SK-N-SH treated with all-trans-retinoic acid at 6 μM for 48 hours (cell line): ENCODE results near the gene ZWILCH.

Source experiments
- ATAC-seq: fragments of 200-7000 bp; cut with Tn5 transposase; 3 replicates; pipeline ENCODE4 v1.9.1; 2020; ENCODE audit warnings: mild to moderate bottlenecking, moderate library complexity
- ARNTL ChIP-seq: fragments of 450-650 bp; formaldehyde crosslinking; IDR thresholded peaks from 2 replicates; pipeline ENCODE4 v1.5.0; 2020; ENCODE audit warnings: low read depth, mild to moderate bottlenecking, moderate library complexity, borderline replicate concordance
- BACH2 ChIP-seq: fragments of 250-450 bp; sonication (Bioruptor Pico); IDR thresholded peaks from 2 replicates; pipeline ENCODE4 v1.9.0; 2021; ENCODE audit warnings: mild to moderate bottlenecking, borderline replicate concordance
- CSDC2 ChIP-seq: fragments of 250-450 bp; sonication (Bioruptor Pico); IDR thresholded peaks from 2 replicates; pipeline ENCODE4 v1.5.0; 2020; ENCODE audit warnings: mild to moderate bottlenecking, moderate library complexity
- ESRRG ChIP-seq: fragments of 250-450 bp; sonication (Bioruptor Pico); IDR thresholded peaks from 2 replicates; pipeline ENCODE4 v1.6.1; 2021; ENCODE audit warnings: mild to moderate bottlenecking
- GLIS3 ChIP-seq: fragments of 250-450 bp; sonication (Bioruptor Pico); IDR thresholded peaks from 2 replicates; pipeline ENCODE4 v1.5.0; 2020; ENCODE audit warnings: mild to moderate bottlenecking, moderate library complexity
- ISL1 ChIP-seq: fragments of 250-450 bp; sonication (Bioruptor Pico); IDR thresholded peaks from 2 replicates; pipeline ENCODE4 v2.1.2; 2022; ENCODE audit warnings: mild to moderate bottlenecking, moderate library complexity
- OSR1 ChIP-seq: fragments of 250-450 bp; sonication (Bioruptor Pico); IDR thresholded peaks from 2 replicates; pipeline ENCODE4 v1.8.0; 2022; ENCODE audit warnings: moderate library complexity, mild to moderate bottlenecking, inconsistent platforms
- RARB ChIP-seq: fragments of 250-450 bp; sonication (Bioruptor Pico); IDR thresholded peaks from 2 replicates; pipeline ENCODE4 v1.8.0; 2021; ENCODE audit warnings: mild to moderate bottlenecking, moderate library complexity
- SNAI2 ChIP-seq: fragments of 250-450 bp; sonication (Bioruptor Pico); IDR thresholded peaks from 2 replicates; pipeline ENCODE4 v1.5.0; 2020; ENCODE audit warnings: mild to moderate bottlenecking, moderate library complexity
- TCF4 ChIP-seq: fragments of 250-450 bp; sonication (Bioruptor Pico); IDR thresholded peaks from 2 replicates; pipeline ENCODE4 v1.8.0; 2021; ENCODE audit warnings: mild to moderate bottlenecking, moderate library complexity, borderline replicate concordance
- TOX ChIP-seq: fragments of 250-450 bp; sonication (Bioruptor Pico); IDR thresholded peaks from 2 replicates; pipeline ENCODE4 v1.8.0; 2021; ENCODE audit warnings: mild to moderate bottlenecking, moderate library complexity, borderline replicate concordance
- ZC3H10 ChIP-seq: fragments of 250-450 bp; sonication (Bioruptor Pico); IDR thresholded peaks from 2 replicates; pipeline ENCODE4 v1.5.1; 2021; ENCODE audit warnings: mild to moderate bottlenecking, moderate library complexity
- ZFP3 ChIP-seq: fragments of 250-450 bp; sonication (Bioruptor Pico); IDR thresholded peaks from 2 replicates; pipeline ENCODE4 v1.5.0; 2020; ENCODE audit warnings: mild to moderate bottlenecking, moderate library complexity
- ZFP30 ChIP-seq: fragments of 450-650 bp; formaldehyde crosslinking; IDR thresholded peaks from 2 replicates; pipeline ENCODE4 v1.5.0; 2022; ENCODE audit warnings: mild to moderate bottlenecking, moderate library complexity
- ZNF565 ChIP-seq: fragments of 450-650 bp; formaldehyde crosslinking; conservative IDR thresholded peaks from 2 replicates; pipeline ENCODE4 v1.5.0; 2020; ENCODE audit warnings: low read depth, mild to moderate bottlenecking, moderate library complexity
- ZNF70 ChIP-seq: fragments of 450-650 bp; formaldehyde crosslinking; IDR thresholded peaks from 2 replicates; pipeline ENCODE4 v1.5.0; 2020; ENCODE audit warnings: mild to moderate bottlenecking, moderate library complexity
- ZNF8 ChIP-seq: fragments of 450-650 bp; formaldehyde crosslinking; IDR thresholded peaks from 2 replicates; pipeline ENCODE4 v1.5.0; 2020; ENCODE audit warnings: mild to moderate bottlenecking, moderate library complexity
- TF ChIP-seq, protein P1 (sequence below): fragments of 250-450 bp; sonication (Bioruptor Pico); IDR thresholded peaks from 2 replicates; pipeline ENCODE4 v1.5.1; 2020; ENCODE audit warnings: low read depth, mild to moderate bottlenecking, moderate library complexity
- TF ChIP-seq, protein P2 (sequence below): fragments of 250-450 bp; sonication (Bioruptor Pico); IDR thresholded peaks from 2 replicates; pipeline ENCODE4 v1.8.0; 2021; ENCODE audit warnings: low read depth, mild to moderate bottlenecking, moderate library complexity, borderline replicate concordance
- TF ChIP-seq, protein P3 (sequence below): fragments of 250-450 bp; sonication (Bioruptor Pico); IDR thresholded peaks from 2 replicates; pipeline ENCODE4 v1.8.0; 2020; ENCODE audit warnings: mild to moderate bottlenecking, moderate library complexity, borderline replicate concordance
- TF ChIP-seq, protein P4 (sequence below): fragments of 250-450 bp; sonication (Bioruptor Pico); IDR thresholded peaks from 2 replicates; pipeline ENCODE4 v1.5.0; 2020; ENCODE audit warnings: mild to moderate bottlenecking, moderate library complexity
- TF ChIP-seq, protein P5 (sequence below): fragments of 250-450 bp; sonication (Bioruptor Pico); IDR thresholded peaks from 2 replicates; pipeline ENCODE4 v1.5.1; 2021; ENCODE audit warnings: mild to moderate bottlenecking, moderate library complexity

The ZWILCH gene

DNA sequence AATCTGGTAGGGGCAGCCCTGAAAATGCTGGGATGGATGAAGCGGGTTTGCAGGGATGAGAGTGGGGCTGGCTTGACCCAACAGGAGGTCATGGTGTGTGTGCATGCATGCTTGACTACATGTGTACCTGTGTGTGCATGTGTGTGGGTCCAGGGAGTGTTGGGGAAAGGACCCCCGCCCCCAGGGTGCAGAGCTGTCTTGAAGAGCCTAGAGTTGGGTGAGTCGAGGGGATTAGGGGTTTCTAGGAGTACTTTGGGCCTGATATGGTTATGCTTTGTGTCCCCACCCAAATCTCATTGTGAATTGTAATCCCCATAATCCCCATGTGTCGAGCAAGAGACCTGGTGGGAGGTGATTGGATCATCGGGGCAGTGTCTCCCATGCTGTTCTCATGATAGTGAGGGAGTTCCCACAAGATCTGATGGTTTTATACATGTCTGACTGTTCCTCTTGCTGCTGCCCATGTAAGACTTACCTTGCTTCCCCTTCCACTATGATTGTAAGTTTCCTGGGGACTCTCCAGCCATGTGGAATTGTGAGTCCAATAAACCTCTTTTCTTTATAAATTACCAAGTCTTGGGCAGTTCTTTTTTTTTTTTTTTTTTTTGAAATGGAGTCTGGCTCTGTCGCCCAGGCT is 65.8 kb downstream of the ZWILCH start:
- TF ChIP-seq, protein P1, sequence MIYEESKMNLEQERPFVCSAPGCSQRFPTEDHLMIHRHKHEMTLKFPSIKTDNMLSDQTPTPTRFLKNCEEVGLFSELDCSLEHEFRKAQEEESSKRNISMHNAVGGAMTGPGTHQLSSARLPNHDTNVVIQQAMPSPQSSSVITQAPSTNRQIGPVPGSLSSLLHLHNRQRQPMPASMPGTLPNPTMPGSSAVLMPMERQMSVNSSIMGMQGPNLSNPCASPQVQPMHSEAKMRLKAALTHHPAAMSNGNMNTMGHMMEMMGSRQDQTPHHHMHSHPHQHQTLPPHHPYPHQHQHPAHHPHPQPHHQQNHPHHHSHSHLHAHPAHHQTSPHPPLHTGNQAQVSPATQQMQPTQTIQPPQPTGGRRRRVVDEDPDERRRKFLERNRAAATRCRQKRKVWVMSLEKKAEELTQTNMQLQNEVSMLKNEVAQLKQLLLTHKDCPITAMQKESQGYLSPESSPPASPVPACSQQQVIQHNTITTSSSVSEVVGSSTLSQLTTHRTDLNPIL (CRISPR knock-in tag): no peak
- TF ChIP-seq, protein P2, sequence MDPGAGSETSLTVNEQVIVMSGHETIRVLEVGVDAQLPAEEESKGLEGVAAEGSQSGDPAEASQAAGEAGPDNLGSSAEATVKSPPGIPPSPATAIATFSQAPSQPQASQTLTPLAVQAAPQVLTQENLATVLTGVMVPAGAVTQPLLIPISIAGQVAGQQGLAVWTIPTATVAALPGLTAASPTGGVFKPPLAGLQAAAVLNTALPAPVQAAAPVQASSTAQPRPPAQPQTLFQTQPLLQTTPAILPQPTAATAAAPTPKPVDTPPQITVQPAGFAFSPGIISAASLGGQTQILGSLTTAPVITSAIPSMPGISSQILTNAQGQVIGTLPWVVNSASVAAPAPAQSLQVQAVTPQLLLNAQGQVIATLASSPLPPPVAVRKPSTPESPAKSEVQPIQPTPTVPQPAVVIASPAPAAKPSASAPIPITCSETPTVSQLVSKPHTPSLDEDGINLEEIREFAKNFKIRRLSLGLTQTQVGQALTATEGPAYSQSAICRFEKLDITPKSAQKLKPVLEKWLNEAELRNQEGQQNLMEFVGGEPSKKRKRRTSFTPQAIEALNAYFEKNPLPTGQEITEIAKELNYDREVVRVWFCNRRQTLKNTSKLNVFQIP (CRISPR knock-in tag): no peak
- ATAC-seq: no peak

DNA sequence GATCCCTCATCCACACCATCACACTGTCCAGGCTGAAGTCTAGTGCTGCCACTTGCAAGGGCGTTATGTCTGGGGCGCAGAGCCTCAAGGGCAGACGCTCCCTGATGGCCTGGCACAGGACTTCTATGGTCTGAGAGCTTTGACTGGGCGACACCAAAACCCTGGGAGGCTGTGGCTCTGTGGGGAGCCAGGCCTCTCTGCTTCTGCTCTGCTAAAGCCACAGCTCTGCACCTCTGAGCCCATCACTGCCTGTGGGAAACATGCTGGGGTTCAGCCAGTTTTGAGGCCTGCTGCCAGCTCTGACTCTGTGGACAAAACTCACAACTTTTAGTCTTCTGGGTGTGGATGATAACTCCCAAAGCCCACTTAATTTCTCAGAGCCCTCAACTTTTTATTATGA is 67.0 kb downstream of the ZWILCH start:
- TF ChIP-seq, protein P3, sequence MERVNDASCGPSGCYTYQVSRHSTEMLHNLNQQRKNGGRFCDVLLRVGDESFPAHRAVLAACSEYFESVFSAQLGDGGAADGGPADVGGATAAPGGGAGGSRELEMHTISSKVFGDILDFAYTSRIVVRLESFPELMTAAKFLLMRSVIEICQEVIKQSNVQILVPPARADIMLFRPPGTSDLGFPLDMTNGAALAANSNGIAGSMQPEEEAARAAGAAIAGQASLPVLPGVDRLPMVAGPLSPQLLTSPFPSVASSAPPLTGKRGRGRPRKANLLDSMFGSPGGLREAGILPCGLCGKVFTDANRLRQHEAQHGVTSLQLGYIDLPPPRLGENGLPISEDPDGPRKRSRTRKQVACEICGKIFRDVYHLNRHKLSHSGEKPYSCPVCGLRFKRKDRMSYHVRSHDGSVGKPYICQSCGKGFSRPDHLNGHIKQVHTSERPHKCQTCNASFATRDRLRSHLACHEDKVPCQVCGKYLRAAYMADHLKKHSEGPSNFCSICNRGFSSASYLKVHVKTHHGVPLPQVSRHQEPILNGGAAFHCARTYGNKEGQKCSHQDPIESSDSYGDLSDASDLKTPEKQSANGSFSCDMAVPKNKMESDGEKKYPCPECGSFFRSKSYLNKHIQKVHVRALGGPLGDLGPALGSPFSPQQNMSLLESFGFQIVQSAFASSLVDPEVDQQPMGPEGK (CRISPR knock-in tag): no peak
- no peak for TF ChIP-seq ZNF565 (CRISPR knock-in tag)
- no peak for TF ChIP-seq CSDC2
- no peak for TF ChIP-seq GLIS3
- TF ChIP-seq BACH2 (CRISPR knock-in tag): no peak
- no peak for TF ChIP-seq RARB (CRISPR knock-in tag)
- no peak for TF ChIP-seq ARNTL (CRISPR knock-in tag)
- TF ChIP-seq OSR1 (CRISPR knock-in tag): no peak
- no peak for TF ChIP-seq TCF4
- no peak for TF ChIP-seq SNAI2
- no peak for TF ChIP-seq TOX (CRISPR knock-in tag)
- TF ChIP-seq ISL1 (CRISPR knock-in tag): no peak
- TF ChIP-seq ZFP30 (CRISPR knock-in tag): no peak
- no peak for TF ChIP-seq ESRRG (CRISPR knock-in tag)
- TF ChIP-seq, protein P4, sequence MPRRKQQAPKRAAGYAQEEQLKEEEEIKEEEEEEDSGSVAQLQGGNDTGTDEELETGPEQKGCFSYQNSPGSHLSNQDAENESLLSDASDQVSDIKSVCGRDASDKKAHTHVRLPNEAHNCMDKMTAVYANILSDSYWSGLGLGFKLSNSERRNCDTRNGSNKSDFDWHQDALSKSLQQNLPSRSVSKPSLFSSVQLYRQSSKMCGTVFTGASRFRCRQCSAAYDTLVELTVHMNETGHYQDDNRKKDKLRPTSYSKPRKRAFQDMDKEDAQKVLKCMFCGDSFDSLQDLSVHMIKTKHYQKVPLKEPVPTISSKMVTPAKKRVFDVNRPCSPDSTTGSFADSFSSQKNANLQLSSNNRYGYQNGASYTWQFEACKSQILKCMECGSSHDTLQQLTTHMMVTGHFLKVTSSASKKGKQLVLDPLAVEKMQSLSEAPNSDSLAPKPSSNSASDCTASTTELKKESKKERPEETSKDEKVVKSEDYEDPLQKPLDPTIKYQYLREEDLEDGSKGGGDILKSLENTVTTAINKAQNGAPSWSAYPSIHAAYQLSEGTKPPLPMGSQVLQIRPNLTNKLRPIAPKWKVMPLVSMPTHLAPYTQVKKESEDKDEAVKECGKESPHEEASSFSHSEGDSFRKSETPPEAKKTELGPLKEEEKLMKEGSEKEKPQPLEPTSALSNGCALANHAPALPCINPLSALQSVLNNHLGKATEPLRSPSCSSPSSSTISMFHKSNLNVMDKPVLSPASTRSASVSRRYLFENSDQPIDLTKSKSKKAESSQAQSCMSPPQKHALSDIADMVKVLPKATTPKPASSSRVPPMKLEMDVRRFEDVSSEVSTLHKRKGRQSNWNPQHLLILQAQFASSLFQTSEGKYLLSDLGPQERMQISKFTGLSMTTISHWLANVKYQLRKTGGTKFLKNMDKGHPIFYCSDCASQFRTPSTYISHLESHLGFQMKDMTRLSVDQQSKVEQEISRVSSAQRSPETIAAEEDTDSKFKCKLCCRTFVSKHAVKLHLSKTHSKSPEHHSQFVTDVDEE (CRISPR knock-in tag): no peak
- TF ChIP-seq ZNF8 (CRISPR knock-in tag): no peak
- no peak for TF ChIP-seq ZC3H10
- no peak for TF ChIP-seq ZNF70 (CRISPR knock-in tag)
- TF ChIP-seq ZFP3: no peak
- TF ChIP-seq, protein P2 (CRISPR knock-in tag): no peak
- no peak for ATAC-seq

DNA sequence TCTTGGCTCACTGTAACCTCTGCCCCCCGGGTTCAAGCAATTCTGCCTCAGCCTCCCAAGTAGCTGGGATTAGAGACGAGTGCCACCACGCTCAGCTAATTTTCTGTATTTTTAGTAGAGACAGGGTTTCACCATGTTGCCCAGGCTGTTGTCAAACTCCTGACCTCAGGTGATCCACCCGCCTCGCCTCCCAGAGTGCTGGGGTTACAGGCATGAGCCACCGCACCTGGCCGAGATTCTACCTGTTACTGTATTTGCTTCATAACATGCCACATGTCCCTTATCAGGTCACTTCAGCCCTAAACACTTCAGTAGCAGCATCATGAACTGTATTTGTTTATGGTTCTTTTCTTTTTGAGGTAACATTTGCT is 68.2 kb downstream of the ZWILCH start:
- ATAC-seq: no peak
- no peak for TF ChIP-seq GLIS3
- no peak for TF ChIP-seq TCF4
- no peak for TF ChIP-seq ARNTL (CRISPR knock-in tag)
- no peak for TF ChIP-seq ZFP30 (CRISPR knock-in tag)
- TF ChIP-seq, protein P2 (CRISPR knock-in tag): no peak
- TF ChIP-seq, protein P5, sequence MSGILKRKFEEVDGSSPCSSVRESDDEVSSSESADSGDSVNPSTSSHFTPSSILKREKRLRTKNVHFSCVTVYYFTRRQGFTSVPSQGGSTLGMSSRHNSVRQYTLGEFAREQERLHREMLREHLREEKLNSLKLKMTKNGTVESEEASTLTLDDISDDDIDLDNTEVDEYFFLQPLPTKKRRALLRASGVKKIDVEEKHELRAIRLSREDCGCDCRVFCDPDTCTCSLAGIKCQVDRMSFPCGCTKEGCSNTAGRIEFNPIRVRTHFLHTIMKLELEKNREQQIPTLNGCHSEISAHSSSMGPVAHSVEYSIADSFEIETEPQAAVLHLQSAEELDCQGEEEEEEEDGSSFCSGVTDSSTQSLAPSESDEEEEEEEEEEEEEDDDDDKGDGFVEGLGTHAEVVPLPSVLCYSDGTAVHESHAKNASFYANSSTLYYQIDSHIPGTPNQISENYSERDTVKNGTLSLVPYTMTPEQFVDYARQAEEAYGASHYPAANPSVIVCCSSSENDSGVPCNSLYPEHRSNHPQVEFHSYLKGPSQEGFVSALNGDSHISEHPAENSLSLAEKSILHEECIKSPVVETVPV (CRISPR knock-in tag): no peak
- no peak for TF ChIP-seq CSDC2
- TF ChIP-seq ESRRG (CRISPR knock-in tag): no peak
- no peak for TF ChIP-seq ZNF565 (CRISPR knock-in tag)
- TF ChIP-seq RARB (CRISPR knock-in tag): no peak
- TF ChIP-seq, protein P1 (CRISPR knock-in tag): no peak
- no peak for TF ChIP-seq BACH2 (CRISPR knock-in tag)
- TF ChIP-seq ZNF8 (CRISPR knock-in tag): no peak
- TF ChIP-seq OSR1 (CRISPR knock-in tag): no peak
